ENCODE data around the gene SCAMP3.

SCAMP3 gene

GRCh38 chr1:155287987-155288543, 25.9 kb upstream of the SCAMP3 start:
- in situ Hi-C loops (cut with HindIII; ENCODE audit: low pct_ligation_motif_present, low sequenced_read_pairs): no loop called here
- Histone ChIP-seq H3K27me3 (replicated peaks) (no peaks in the 10 kb centered on the region), H3K36me3 (replicated peaks) (no peaks in the 10 kb centered on the region), H3K4me3 (ENCODE audit: low read depth, low read length) (no peak overlapping the region), H3K27ac (no peak overlapping the region)
- TF ChIP-seq, protein P1, sequence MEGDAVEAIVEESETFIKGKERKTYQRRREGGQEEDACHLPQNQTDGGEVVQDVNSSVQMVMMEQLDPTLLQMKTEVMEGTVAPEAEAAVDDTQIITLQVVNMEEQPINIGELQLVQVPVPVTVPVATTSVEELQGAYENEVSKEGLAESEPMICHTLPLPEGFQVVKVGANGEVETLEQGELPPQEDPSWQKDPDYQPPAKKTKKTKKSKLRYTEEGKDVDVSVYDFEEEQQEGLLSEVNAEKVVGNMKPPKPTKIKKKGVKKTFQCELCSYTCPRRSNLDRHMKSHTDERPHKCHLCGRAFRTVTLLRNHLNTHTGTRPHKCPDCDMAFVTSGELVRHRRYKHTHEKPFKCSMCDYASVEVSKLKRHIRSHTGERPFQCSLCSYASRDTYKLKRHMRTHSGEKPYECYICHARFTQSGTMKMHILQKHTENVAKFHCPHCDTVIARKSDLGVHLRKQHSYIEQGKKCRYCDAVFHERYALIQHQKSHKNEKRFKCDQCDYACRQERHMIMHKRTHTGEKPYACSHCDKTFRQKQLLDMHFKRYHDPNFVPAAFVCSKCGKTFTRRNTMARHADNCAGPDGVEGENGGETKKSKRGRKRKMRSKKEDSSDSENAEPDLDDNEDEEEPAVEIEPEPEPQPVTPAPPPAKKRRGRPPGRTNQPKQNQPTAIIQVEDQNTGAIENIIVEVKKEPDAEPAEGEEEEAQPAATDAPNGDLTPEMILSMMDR (IDR thresholded peaks at IDR 0.05; ENCODE audit: low read depth, low read length, missing control alignments): no peak
- no peak for DNase-seq

DNA sequence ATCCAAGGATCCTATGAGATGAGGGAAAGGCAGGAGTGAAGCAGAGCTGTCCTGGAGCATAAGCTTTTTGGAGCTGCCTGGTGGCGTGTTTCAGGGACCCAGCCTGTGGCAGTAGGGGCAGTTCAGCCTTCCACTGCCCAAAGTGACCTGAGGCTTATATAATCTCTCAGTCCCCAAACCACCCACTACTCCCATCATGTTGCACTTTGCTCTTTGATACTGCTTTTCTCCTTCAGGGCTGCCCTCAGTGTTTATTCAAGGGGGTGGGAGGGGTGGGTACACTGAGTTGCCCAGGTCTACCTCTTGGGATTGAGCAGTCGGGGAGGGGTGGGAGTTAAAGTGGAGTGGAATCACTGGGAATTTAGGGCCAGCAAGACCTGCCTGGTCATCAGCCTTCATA, 24.4 kb upstream of the SCAMP3 start:
- TF ChIP-seq, protein P1 (IDR thresholded peaks at IDR 0.05; ENCODE audit: low read depth, low read length, missing control alignments): no peak
- no peak overlapping the region for H3K4me3 ChIP-seq (ENCODE audit: low read depth, low read length)
- H3K27me3 ChIP-seq (replicated peaks): no peaks in the 10 kb centered on the region
- DNase-seq: no peak
- H3K36me3 ChIP-seq (replicated peaks): no peaks in the 10 kb centered on the region
- no peak overlapping the region for H3K27ac ChIP-seq
- in situ Hi-C loops (cut with HindIII; ENCODE audit: low pct_ligation_motif_present, low sequenced_read_pairs): no loop called here

DNA sequence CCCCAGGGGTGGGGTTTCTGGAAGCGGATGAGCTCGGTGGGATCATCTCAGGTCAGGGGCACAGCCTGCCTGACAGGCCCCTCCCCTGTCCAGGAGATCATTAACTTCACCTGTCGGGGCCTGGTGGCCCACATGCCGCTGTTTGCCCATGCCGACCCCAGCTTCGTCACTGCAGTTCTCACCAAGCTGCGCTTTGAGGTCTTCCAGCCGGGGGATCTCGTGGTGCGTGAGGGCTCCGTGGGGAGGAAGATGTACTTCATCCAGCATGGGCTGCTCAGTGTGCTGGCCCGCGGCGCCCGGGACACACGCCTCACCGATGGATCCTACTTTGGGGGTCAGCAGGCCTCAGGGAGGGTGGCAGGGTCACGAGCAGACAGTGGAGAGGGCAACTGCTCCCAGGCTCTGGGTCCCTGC, 23.5 kb upstream of the SCAMP3 start:
- in situ Hi-C loops (cut with HindIII; ENCODE audit: low pct_ligation_motif_present, low sequenced_read_pairs): no loop called here
- H3K4me3 ChIP-seq (ENCODE audit: low read depth, low read length): no peak overlapping the region
- no peak for DNase-seq
- no peak overlapping the region for H3K27ac ChIP-seq
- H3K27me3 ChIP-seq (replicated peaks): no peaks in the 10 kb centered on the region
- no peaks in the 10 kb centered on the region for H3K36me3 ChIP-seq (replicated peaks)
- TF ChIP-seq, protein P1 (IDR thresholded peaks at IDR 0.05; ENCODE audit: low read depth, low read length, missing control alignments): no peak

GRCh38 chr1:155285063-155285462, 22.9 kb upstream of the SCAMP3 start:
- TF ChIP-seq, protein P1 (IDR thresholded peaks at IDR 0.05; ENCODE audit: low read depth, low read length, missing control alignments): no peak

DNA sequence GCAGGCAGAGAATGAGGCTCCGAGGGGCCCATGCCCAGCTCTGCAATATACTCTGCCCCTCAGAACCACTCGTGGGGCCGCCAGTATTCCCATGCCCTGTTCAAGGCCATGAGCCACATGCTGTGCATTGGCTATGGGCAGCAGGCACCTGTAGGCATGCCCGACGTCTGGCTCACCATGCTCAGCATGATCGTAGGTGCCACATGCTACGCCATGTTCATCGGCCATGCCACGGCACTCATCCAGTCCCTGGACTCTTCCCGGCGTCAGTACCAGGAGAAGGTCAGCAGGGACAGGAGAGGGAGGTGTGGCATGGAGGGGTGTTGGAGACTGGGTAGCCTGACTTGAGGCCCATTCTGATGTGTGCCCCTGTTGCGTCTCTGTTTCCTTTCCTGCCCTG, 22.3 kb upstream of the SCAMP3 start:
- no peak overlapping the region for H3K4me3 ChIP-seq (ENCODE audit: low read depth, low read length)
- in situ Hi-C loops (cut with HindIII; ENCODE audit: low pct_ligation_motif_present, low sequenced_read_pairs): no loop called here
- DNase-seq: no peak
- H3K27ac ChIP-seq: no peak overlapping the region
- TF ChIP-seq, protein P1 (IDR thresholded peaks at IDR 0.05; ENCODE audit: low read depth, low read length, missing control alignments): no peak
- H3K27me3 ChIP-seq (replicated peaks): no peaks in the 10 kb centered on the region
- no peaks in the 10 kb centered on the region for H3K36me3 ChIP-seq (replicated peaks)

More at GRCh38 chr1:155285063-155285462, 22.9 kb upstream of the SCAMP3 start:
- no peak overlapping the region for H3K4me3 ChIP-seq (ENCODE audit: low read depth, low read length)
- in situ Hi-C loops (cut with HindIII; ENCODE audit: low pct_ligation_motif_present, low sequenced_read_pairs): no loop called here
- H3K27me3 ChIP-seq (replicated peaks): no peaks in the 10 kb centered on the region
- DNase-seq: no peak
- no peaks in the 10 kb centered on the region for H3K36me3 ChIP-seq (replicated peaks)
- H3K27ac ChIP-seq: no peak overlapping the region

DNA sequence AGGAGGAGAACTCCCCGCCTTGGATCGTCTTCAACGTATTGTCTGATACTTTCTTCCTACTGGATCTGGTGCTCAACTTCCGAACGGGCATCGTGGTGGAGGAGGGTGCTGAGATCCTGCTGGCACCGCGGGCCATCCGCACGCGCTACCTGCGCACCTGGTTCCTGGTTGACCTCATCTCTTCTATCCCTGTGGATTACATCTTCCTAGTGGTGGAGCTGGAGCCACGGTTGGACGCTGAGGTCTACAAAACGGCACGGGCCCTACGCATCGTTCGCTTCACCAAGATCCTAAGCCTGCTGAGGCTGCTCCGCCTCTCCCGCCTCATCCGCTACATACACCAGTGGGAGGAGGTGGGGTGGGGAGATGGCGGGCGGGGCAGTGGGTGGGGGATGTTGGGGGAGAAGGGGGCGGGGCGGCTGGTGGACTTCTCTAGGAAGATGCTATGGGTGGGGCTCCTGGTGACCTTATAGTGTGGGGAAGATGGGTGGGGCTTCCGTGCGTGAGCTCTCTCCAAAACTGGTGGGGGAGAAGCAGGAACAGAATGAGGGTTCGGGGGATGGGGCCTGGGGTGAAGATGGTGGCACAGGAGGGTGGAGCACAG, 20.4 kb upstream of the SCAMP3 start:
- Histone ChIP-seq H3K27me3 (replicated peaks) (no peaks in the 10 kb centered on the region), H3K36me3 (replicated peaks) (no peaks in the 10 kb centered on the region), H3K27ac (no peak overlapping the region), H3K4me3 (ENCODE audit: low read depth, low read length) (no peak overlapping the region)
- TF ChIP-seq, protein P1 (IDR thresholded peaks at IDR 0.05; ENCODE audit: low read depth, low read length, missing control alignments): no peak
- in situ Hi-C loops (cut with HindIII; ENCODE audit: low pct_ligation_motif_present, low sequenced_read_pairs): no loop called here
- DNase-seq: no peak

Measured in brain microvascular endothelial cell (primary cell).